Breast epithelium (tissue), 4 donors: ENCODE data around the gene PPP1R1A. TPM values are rescaled to one million over a fixed set of nuclear protein-coding genes. Genes with fewer than 3 reads are reported as not detected.

ENCODE experiments used
- DNase-seq, 2 donors: peaks; one replicate each; pipeline ENCODE4 v3.0.0-alpha.2; 2019; ENCODE audit warnings: low spot score in 2 of 2
- H3K27ac ChIP-seq, 2 donors: fragments of 200-600 bp; sonication (generic) in 1 of 2; one replicate each; pipeline ENCODE4 v1.5.1; 2016 to 2019; ENCODE audit warnings: mild to moderate bottlenecking in 1 of 2
- H3K27me3 ChIP-seq, 2 donors: fragments of 200-600 bp; sonication (generic) in 1 of 2; one replicate each; pipeline versions ENCODE4 v1.5.1 to v1.6.0; 2017 to 2019; ENCODE audit warnings: control low read depth in 1 of 2, mild to moderate bottlenecking in 1 of 2
- H3K36me3 ChIP-seq: fragments of 200-600 bp; one replicate; pipeline ENCODE4 v1.5.1; 2019
- H3K4me1 ChIP-seq, 2 donors: fragments of 200-600 bp; sonication (generic); one replicate each; pipeline ENCODE4 v1.5.1; 2016 to 2019; ENCODE audit warnings: control low read depth in 1 of 2
- H3K4me3 ChIP-seq, 3 donors: fragments of 200-600 bp; sonication (generic); 1 replicate in 2 of 3; 2 replicates in 1 of 3; pipeline ENCODE4 v1.5.1; 2016 to 2019; ENCODE audit warnings: mild to moderate bottlenecking in 3 of 3, moderate library complexity in 2 of 3
- H3K9me3 ChIP-seq, 2 donors: fragments of 200-600 bp; sonication (generic) in 1 of 2; one replicate each; pipeline ENCODE4 v1.5.1; 2016 to 2019; ENCODE audit warnings: control low read depth in 1 of 2
- CTCF ChIP-seq, 3 donors: fragments of 450-650 bp; IDR thresholded peaks; one replicate each; pipeline ENCODE4 v1.5.1; 2016 to 2017; ENCODE audit warnings: antibody characterized with exemption in 3 of 3, mild to moderate bottlenecking in 3 of 3, moderate library complexity in 3 of 3
- POLR2A ChIP-seq: fragments of 450-650 bp; IDR thresholded peaks from one replicate; pipeline ENCODE4 v1.6.1; 2016; ENCODE audit warnings: antibody characterized with exemption, mild to moderate bottlenecking, moderate library complexity
- POLR2AphosphoS5 ChIP-seq, 3 donors: sonication (generic); formaldehyde crosslinking; IDR thresholded peaks; one replicate each; pipeline ENCODE4 v1.6.1; 2017; ENCODE audit warnings: antibody characterized with exemption in 3 of 3
- intact Hi-C: fragments of 100-400 bp; cut with DNase I; formaldehyde crosslinking; loops from one replicate; pipeline ENCODE4 v1.15.1; 2023; ENCODE audit warnings: low total_unique reads
- total RNA-seq, 3 donors: library from RNA; depleted of rRNA; stranded (reverse); fragments of >200 nt; gene quantifications; one replicate each; pipeline ENCODE4 v1.1.0, GENCODE V29; 2016

Gene PPP1R1A
- total RNA-seq, 3 donors from 2014 or later = 21.6 to 316 (median 29.7) TPM

GRCh38 chr12:54595471-54595870 is 7.0 kb upstream of the PPP1R1A start:
- Histone ChIP-seq H3K27me3 (no peaks in the 10 kb centered on the region), H3K4me3 (no peak overlapping the region), H3K27ac (no peak overlapping the region), H3K36me3 (no peaks in the 10 kb centered on the region), H3K9me3 (no peaks in the 10 kb centered on the region), H3K4me1 (no peaks in the 10 kb centered on the region)
- TF ChIP-seq CTCF (IDR thresholded peaks at IDR 0.05) = no peak
- TF ChIP-seq POLR2A = no peak
- TF ChIP-seq POLR2AphosphoS5 (IDR thresholded peaks at IDR 0.05) = no peak
- intact Hi-C loops = loop anchor here (2.0 to 5.0 kb wide), 2 partner anchors 31 to 357 kb away; no protein-coding TSS in a partner anchor
- DNase-seq = no peak

- intact Hi-C loops = loop anchor here (2.0 kb wide), 1 partner anchor 29 kb away; no protein-coding TSS in a partner anchor
- Histone ChIP-seq H3K27ac (no peak overlapping the region), H3K4me3 (no peak overlapping the region), H3K27me3 (no peaks in the 10 kb centered on the region), H3K9me3 (no peaks in the 10 kb centered on the region), H3K4me1 (peaks cover 0 to under 1% of the 10 kb centered on the region in 2 donors), H3K36me3 (no peaks in the 10 kb centered on the region)
- TF ChIP-seq POLR2AphosphoS5 (IDR thresholded peaks at IDR 0.05) (no peak), CTCF (IDR thresholded peaks at IDR 0.05) (no peak), POLR2A (no peak)
- DNase-seq = no peak
These were observed 5.3 kb upstream of the PPP1R1A start for GRCh38 chr12:54593725-54594124.

GRCh38 chr12:54593135-54593534 is 4.7 kb upstream of the PPP1R1A start:
- intact Hi-C loops = no loop called here
- Histone ChIP-seq H3K27ac (no peak overlapping the region), H3K27me3 (no peaks in the 10 kb centered on the region), H3K4me3 (no peak overlapping the region), H3K36me3 (no peaks in the 10 kb centered on the region), H3K4me1 (peaks cover 0 to 4% of the 10 kb centered on the region in 2 donors), H3K9me3 (no peaks in the 10 kb centered on the region)
- TF ChIP-seq POLR2AphosphoS5 (IDR thresholded peaks at IDR 0.05) = no peak
- TF ChIP-seq POLR2A = no peak
- no peak for TF ChIP-seq CTCF (IDR thresholded peaks at IDR 0.05)
- DNase-seq = no peak

GRCh38 chr12:54592316-54592715 is 3.9 kb upstream of the PPP1R1A start:
- intact Hi-C loops = no loop called here
- Histone ChIP-seq H3K4me3 (no peak overlapping the region), H3K27ac (no peak overlapping the region), H3K9me3 (no peaks in the 10 kb centered on the region), H3K4me1 (peaks cover 0 to 4% of the 10 kb centered on the region in 2 donors), H3K27me3 (no peaks in the 10 kb centered on the region), H3K36me3 (no peaks in the 10 kb centered on the region)
- TF ChIP-seq CTCF (IDR thresholded peaks at IDR 0.05) (no peak), POLR2AphosphoS5 (IDR thresholded peaks at IDR 0.05) (no peak), POLR2A (no peak)
- DNase-seq = no peak

DNA sequence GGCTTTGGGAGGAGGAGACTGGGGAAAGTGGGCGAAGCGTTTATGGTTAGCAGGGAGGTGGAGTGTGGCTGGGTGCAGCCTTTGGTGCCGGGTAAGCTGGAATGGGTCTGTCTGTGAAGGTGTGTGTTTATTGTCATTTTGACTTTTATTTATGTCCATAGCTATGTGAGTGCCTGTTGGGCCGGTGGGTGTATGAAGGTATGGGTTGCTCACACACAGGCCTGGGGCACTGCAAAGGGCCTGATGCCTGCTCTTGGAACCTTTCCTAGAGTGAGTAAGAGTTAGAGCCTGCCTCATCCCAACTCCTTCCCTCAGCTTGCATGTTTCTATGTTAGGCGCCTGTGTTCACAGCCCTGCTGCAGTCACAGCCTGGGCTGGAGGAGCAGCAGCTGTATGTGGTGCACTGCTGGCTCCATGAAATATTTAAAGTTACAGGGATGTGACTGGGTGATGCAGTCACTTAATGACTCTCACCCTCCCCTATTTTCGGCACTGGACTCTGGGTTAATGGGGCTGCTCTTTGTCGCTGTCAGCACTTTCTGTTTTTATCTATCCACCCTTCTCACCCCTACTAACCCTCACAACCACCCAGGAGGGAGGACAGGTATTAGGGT is 2.6 kb upstream of the PPP1R1A start:
- Histone ChIP-seq H3K4me3 (no peak overlapping the region), H3K36me3 (no peaks in the 10 kb centered on the region), H3K4me1 (peaks cover 0 to 4% of the 10 kb centered on the region in 2 donors), H3K27me3 (no peaks in the 10 kb centered on the region), H3K27ac (no peak overlapping the region), H3K9me3 (no peaks in the 10 kb centered on the region)
- TF ChIP-seq POLR2AphosphoS5 (IDR thresholded peaks at IDR 0.05) = no peak
- TF ChIP-seq POLR2A = no peak
- TF ChIP-seq CTCF (IDR thresholded peaks at IDR 0.05) = no peak
- DNase-seq = no peak
- intact Hi-C loops = no loop called here
